HL-60 (cell line): ENCODE data around the gene CCDC197.

Source experiments
- DNase-seq, 2 experiments: peaks; one replicate each; pipeline ENCODE4 v3.0.0-alpha.2; 2010 to 2020; ENCODE audit warnings: low read depth in 1 of 2, low spot score in 1 of 2
- H3K27ac ChIP-seq: fragments of 250-450 bp; sonication (Bioruptor Pico); replicated peaks from 2 replicates; pipeline ENCODE4 v1.5.1; 2020; ENCODE audit warnings: mild to moderate bottlenecking, moderate library complexity
- H3K27me3 ChIP-seq: fragments of 250-450 bp; sonication (Bioruptor Pico); 2 replicates; pipeline ENCODE4 v1.5.1; 2021; ENCODE audit warnings: mild to moderate bottlenecking, moderate library complexity; ENCODE audit not compliant: insufficient read depth, poor library complexity, severe bottlenecking
- H3K4me3 ChIP-seq: replicated peaks from 2 replicates; pipeline ENCODE4 v1.5.1; 2011; ENCODE audit warnings: mild to moderate bottlenecking, control low read depth, low read length; ENCODE audit not compliant: insufficient read depth
- CTCF ChIP-seq: IDR thresholded peaks from one replicate; pipeline ENCODE4 v1.5.1; 2011; ENCODE audit warnings: low read length, control low read depth, inconsistent platforms; ENCODE audit not compliant: insufficient read depth
- GABPA ChIP-seq: IDR thresholded peaks from 2 replicates; pipeline ENCODE4 v1.6.1; 2012; ENCODE audit warnings: low read depth
- POLR2AphosphoS5 ChIP-seq: IDR thresholded peaks from 2 replicates; pipeline ENCODE4 v1.6.1; 2012; ENCODE audit warnings: low read depth
- REST ChIP-seq: IDR thresholded peaks from 2 replicates; pipeline ENCODE4 v1.6.1; 2012; ENCODE audit warnings: low read depth; ENCODE audit not compliant: insufficient replicate concordance
- SPI1 ChIP-seq: IDR thresholded peaks from 2 replicates; pipeline ENCODE4 v1.6.1; 2012; ENCODE audit warnings: low read depth, mild to moderate bottlenecking, borderline replicate concordance

CCDC197 gene

GRCh38 chr14:93991649-93992048, 5.5 kb upstream of the CCDC197 start:
- TF ChIP-seq POLR2AphosphoS5 (no peak), SPI1 (no peak), GABPA (no peak), CTCF (no peak), REST (no peak)
- Histone ChIP-seq H3K27ac (no peak overlapping the region), H3K4me3 (no peak overlapping the region), H3K27me3 (peaks cover 16% of the 10 kb centered on the region)
- no peak for DNase-seq

- Histone ChIP-seq H3K27ac (no peak overlapping the region), H3K4me3 (no peak overlapping the region), H3K27me3 (peaks cover 13% of the 10 kb centered on the region)
- no peak for TF ChIP-seq SPI1
- no peak for TF ChIP-seq GABPA
- TF ChIP-seq POLR2AphosphoS5 = no peak
- no peak for TF ChIP-seq CTCF
- no peak for TF ChIP-seq REST
- no peak for DNase-seq
These were observed 3.7 kb upstream of the CCDC197 start for GRCh38 chr14:93993382-93993781.

GRCh38 chr14:93994919-93995682, 2.0 kb upstream of the CCDC197 start:
- Histone ChIP-seq H3K27ac (no peak overlapping the region), H3K27me3 (peaks cover 13% of the 10 kb centered on the region), H3K4me3 (no peak overlapping the region)
- DNase-seq = no peak
- TF ChIP-seq REST (no peak), POLR2AphosphoS5 (no peak), GABPA (no peak), CTCF (no peak), SPI1 (no peak)
